ENCODE results near the gene NUTM2D.
"Not testable (repeated sequence)": the region's sequence is repeated elsewhere in the genome, so short reads cannot be mapped to it uniquely, and the experiment has no call there.

GRCh38 chr10:87313649-87314359 is 43.7 kb upstream of the NUTM2D start:
- not testable (repeated sequence) for TF ChIP-seq POLR2AphosphoS5, POLR2A, CTCF, EP300 (IDR thresholded peaks at IDR 0.05)
